HG03520 (cell line): ENCODE data around the gene UPK2.
"Not testable (repeated sequence)": the region's sequence is repeated elsewhere in the genome, so short reads cannot be mapped to it uniquely, and the experiment has no call there.

Experiments
- ATAC-seq: cut with Tn5 transposase; IDR thresholded peaks from one replicate; pipeline ENCODE4 v1.9.1; 2021; ENCODE audit warnings: mild to moderate bottlenecking, moderate library complexity; ENCODE audit not compliant: unreplicated experiment

UPK2 gene

DNA sequence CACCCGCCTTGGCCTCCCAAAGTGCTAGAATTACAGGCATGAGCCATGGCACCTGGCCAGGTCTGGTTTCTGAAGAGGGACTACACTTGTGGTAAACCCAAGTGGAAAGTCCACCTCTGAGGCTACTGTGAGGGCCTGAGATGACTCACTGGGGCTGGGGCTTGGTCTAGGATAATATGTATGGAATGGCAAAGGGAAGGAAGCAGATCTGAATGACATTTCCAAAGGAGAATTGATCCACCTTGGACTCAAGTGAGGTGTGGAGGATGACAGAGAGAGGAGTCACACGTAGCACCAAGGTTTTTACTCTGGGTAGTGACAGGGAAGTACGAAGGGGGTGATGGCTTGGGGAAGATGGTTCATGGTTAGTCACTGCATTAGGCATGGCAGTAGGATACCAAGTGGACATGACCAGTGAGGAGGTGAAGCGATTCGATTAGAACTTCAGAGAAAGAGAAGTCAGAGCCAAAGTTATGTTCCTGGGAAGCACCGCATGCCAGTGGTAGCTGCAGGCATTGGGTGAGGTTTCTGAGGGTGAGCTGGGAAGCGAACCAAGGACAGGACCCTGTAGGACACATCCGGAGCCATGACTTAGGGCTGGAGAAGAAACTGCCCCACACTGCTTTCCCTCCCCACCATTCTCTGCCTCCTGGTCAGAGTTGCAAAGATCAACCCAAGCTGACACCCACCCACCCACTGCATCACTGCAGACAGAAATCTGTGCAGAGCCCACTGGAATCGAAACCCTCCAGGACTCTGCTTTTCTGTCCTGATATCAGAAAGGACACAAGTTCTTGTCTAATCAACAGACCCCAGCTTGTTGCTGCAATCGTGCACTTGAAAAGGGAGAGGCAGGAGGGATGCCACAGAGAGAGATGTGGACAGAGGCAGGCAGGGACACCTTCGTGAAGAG lies 17.4 kb upstream of the UPK2 start:
- ATAC-seq: no peak

DNA sequence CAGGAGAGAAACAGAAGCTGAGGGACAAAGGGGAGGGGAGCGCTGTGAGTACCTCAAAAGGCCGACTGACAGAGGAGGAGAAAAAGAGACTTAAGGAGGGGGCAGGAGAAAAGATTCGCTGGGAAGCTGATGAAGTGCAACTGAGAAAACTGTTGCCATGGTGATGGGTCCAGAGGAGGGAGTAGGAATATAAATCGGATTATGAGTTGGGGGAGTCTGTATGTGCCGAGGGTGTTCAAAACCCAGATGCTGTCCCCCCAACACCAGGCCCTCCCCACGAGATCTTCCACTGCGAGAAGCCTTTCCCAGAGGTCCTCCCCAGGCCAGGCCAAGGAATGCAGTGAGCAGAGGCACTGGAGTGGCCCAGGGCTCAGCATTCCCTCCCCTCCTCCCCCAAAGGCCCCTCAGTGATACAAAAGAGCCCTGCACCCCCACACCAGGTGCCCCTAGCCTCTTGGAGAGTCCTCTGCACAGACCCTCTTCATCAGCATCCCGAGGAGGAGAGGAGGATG lies 16.6 kb upstream of the UPK2 start:
- ATAC-seq: no peak

DNA sequence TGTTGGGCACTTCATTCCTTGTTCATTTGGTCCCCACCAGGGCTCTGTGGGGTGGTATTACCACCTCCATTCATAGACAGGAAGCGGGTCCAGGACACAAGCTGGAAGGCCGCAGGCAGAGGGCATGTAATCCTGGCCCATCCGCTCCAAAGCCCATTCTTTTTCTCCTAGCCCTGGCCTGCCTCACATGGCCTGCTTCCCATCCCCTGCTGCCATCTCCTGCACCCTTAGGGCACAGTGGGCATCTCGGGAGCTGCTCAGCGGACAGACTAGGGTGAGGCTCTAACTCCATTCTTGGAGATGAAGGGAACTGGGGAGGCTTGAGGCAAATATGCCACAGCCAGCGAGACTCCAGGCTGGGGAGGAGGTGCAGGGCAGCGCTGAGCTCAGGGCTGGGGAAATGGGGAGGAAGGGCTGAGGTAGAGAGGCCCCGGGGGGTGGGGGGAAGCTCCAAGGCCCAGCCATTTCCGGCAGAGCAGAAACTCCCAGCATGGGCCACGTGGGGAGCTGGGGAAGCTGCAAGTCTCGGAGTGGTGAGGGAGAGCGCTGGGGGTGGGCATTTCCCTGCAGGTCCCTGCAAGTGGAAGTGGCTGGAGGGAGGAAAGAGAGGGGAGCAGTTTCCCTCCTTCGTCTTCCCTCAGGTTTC lies 16.0 kb upstream of the UPK2 start:
- ATAC-seq: no peak

DNA sequence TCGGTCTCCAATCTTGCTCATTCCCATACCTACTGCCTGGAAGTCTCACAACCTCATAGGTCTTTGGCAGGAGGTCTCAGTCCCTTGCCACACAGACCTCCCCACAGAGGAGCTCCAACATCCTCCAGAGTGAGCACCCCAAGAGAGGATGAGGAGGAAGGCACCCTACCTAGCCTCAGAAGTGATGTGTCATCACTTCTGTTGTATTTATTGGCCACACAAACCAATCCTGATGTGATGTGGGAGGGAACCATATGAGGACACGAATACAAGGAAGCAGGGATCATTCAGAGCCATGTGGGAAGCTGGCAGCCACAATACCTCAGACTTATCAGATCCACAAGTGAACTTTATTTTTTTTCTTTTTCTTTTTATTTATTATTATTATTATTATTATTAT lies 9.0 kb upstream of the UPK2 start:
- ATAC-seq: no peak

DNA sequence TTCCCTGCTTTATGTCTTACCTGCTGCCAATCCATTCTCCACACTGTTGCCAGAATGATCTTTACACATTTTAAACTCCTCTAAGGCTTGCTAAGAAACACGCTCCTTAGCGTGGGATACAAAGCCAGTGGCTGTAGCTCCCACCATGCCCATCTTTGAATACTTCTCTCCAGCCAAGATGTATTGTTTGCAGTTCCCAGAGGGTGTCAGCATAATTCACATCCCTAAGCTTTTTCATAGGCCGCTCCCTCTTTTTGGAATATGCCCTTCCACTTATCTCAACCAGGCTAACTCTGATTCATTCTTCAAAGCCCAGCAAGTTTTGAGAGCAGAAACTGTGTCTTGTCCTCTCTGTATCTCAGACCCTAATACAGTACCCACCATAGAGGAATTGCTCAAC lies 8.1 kb upstream of the UPK2 start:
- no peak for ATAC-seq

DNA sequence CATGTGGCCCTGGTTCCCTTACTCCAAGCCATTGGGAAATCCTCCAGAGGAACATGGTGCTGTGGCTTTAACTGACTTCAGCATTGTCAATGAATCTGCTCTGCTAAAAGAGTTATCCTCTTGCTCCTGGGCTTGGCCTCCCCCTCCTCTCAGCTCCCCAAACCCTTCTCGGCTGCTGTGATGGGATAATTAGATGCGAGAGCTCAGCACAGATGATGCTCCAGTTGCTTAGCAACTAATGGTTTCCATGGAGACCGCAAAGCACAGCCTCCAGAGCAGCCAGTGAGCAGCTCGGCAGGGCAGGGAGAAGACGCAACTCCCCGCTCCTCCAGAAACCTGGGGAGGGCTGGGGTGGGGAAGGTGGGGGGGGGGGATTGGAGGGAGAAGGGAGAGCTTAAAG lies 2.8 kb upstream of the UPK2 start:
- ATAC-seq: no peak

DNA sequence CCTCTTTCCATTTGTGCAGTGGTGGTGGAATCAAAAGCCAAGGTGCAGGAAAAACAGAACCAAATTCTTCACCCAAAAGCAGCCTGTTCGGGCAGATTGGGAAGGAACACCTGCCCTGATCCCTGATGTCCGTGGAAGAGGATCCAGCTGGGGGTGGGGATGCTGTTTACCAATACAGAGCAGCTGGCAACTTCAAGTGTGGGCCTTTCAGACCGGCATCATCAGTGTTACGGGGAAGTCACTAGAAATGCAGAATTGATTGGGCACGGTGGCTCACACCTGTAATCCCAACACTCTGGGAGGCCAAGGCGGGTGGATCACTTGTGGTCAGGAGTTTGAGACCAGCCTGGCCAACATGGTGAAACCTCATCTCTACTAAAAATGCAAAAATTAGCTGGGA lies 2.1 kb upstream of the UPK2 start:
- ATAC-seq: not testable (repeated sequence)

- ATAC-seq: no peak
These were observed 860 bp downstream of the UPK2 start for GRCh38 chr11:118956847-118957469.

GRCh38 chr11:118957549-118957948 lies 1.5 kb downstream of the UPK2 start:
- ATAC-seq: no peak

DNA sequence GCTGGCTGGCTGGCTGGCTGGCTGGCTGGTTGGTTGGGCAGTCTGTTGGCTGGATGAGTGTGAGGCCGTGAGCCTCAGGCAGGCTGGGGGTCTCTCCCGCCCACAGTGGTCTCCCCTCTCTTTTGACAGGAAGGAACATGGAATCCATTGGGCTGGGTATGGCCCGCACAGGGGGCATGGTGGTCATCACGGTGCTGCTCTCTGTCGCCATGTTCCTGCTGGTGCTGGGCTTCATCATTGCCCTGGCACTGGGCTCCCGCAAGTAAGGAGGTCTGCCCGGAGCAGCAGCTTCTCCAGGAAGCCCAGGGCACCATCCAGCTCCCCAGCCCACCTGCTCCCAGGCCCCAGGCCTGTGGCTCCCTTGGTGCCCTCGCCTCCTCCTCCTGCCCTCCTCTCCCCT lies 1.9 kb downstream of the UPK2 start:
- ATAC-seq: no peak

DNA sequence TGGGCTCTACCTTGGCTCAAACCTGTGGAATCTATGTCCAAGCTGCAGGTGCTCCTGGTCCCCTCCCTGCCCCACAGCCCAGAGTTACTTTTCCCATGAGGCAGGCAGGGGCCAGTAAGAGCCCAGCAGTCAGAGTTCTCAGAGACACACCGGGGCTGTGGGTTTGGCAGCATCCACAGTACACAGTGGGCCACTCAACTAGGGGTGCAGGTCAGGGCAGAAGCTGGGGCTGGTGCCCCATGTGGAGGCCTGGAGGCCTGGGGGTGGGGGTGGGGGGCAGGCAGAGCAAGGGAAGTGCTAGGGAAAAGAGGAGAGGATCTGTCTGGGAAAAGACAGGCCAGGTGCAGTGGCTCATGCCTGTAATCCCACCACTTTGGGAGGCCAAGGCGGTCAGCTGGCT lies 2.5 kb downstream of the UPK2 start:
- ATAC-seq: no peak

- no peak for ATAC-seq
These were observed 5.1 kb downstream of the UPK2 start for GRCh38 chr11:118961189-118961588.

GRCh38 chr11:118961591-118961990 lies 5.5 kb downstream of the UPK2 start:
- ATAC-seq: no peak

- not testable (repeated sequence) for ATAC-seq
These were observed 13.4 kb downstream of the UPK2 start for GRCh38 chr11:118969508-118969907.

DNA sequence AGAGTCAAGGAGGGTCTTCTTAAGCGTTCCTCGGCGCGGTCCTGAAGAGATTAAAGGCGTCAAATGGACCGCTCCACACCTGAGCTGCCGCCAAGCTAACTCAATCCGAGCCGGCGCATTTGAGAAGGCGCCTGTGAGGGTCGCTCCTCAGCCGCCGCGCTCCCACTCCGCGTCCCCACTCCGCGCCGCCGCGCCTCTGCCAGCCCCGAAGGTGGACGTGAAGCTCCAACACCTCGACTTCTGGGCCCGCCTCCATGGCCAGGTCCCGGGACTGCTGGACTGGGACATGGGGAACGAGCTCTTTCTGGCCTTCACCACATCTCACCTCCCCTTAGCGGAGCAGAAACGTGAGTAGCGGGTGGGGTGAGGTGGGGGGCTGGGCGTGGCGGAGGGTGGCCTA lies 15.5 kb downstream of the UPK2 start, which contains the start of gene FOXR1:
FOXR1 (plus strand) TSS at position 116 of the 400 bp plus-strand sequence; CDS start at position 287, 171 bp downstream.
- no peak for ATAC-seq

DNA sequence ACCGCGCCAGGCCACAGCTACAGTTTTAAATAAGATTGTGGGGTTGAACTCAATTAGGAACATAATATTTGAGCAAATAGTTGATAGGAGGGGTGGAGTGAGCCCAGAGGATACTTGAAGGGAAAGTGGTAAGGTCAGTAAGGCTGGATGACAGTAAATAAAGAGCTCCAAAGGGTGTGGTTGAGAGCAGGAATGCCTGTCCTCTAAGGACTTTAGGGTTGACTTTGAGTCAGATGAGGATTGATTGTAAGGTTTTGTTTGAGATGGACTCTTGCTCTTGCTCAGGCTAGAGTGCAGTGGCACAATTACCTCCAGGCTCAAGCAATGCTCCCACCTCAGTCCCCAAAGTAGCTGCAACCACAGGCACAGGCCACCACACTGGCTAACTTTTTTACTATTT lies 17.9 kb downstream of the UPK2 start:
- no peak for ATAC-seq

DNA sequence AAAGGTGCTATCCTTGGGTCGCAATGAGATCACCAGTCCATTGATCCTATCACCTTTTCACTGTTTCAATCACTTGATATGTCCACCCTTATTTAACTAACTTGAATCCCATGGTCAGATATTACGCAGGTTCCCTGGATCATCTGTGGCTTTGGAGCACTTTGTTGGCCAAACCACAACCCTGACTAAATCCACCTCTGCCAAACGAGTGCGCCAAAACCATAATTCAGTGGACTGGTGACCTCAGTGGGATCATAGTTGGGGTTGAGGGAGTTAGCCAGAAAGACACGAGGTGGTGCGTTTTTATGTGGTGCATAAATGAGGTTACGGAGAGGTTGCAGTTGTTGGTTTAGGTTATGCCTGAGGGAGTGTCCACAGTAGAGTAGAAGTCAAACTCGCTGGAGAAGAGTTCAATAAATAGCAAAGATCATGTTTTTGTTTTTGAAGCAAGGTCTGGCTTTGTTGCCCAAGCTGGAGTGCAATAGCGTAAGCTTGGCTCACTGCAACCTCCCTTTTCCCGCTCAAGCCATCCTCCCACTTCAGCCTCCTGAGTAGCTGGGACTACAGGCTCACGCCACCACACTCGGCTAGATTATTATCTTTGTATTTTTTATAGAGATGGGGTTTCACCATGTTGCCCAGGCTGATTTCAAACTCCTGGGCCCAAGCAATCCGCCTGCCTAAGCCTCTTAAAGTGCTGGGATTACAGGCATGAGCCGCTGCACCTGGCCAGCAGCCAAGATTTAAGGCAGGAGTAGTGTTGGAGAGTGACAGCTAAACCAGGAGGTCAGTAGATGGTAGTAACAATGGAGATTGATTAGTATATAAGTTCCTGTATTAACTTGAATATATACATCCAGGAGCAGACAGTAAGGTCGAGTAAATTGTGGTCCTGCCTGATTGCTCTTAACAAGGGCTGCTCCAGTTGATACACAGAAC lies 19.9 kb downstream of the UPK2 start:
- no peak for ATAC-seq

- ATAC-seq: no peak
These were observed 23.3 kb downstream of the UPK2 start for GRCh38 chr11:118979434-118979833.

GRCh38 chr11:118980191-118980881 lies 24.2 kb downstream of the UPK2 start:
- no peak for ATAC-seq

DNA sequence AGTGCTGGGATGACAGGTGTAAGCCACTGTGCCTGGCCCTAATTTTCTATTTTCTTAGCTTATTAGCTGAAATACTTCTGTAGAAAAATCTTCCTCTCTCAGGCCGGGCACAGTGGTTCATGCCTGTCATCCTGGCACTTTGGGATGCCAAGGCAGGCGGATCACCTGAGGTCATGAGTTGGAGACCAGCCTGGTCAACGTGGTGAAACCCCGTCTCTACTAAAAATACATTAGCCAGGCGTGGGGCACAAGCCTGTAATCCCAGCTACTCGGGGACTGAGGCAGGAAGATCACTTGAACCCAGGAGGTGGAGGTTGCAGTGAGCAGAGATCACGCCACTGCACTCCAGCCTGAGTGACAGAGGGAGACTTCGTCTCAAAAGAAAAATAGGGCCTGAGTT lies 28.2 kb downstream of the UPK2 start:
- ATAC-seq: not testable (repeated sequence)
